GM19324 (cell line): Measurements from ENCODE around the gene GGCX.
"Not testable (repeated sequence)": the region's sequence is repeated elsewhere in the genome, so short reads cannot be mapped to it uniquely, and the experiment has no call there.

Source experiments
- ATAC-seq: cut with Tn5 transposase; IDR thresholded peaks from one replicate; pipeline ENCODE4 v1.9.1; 2021; ENCODE audit warnings: mild to moderate bottlenecking, moderate library complexity; ENCODE audit not compliant: unreplicated experiment, low FRiP score

The GGCX gene

DNA sequence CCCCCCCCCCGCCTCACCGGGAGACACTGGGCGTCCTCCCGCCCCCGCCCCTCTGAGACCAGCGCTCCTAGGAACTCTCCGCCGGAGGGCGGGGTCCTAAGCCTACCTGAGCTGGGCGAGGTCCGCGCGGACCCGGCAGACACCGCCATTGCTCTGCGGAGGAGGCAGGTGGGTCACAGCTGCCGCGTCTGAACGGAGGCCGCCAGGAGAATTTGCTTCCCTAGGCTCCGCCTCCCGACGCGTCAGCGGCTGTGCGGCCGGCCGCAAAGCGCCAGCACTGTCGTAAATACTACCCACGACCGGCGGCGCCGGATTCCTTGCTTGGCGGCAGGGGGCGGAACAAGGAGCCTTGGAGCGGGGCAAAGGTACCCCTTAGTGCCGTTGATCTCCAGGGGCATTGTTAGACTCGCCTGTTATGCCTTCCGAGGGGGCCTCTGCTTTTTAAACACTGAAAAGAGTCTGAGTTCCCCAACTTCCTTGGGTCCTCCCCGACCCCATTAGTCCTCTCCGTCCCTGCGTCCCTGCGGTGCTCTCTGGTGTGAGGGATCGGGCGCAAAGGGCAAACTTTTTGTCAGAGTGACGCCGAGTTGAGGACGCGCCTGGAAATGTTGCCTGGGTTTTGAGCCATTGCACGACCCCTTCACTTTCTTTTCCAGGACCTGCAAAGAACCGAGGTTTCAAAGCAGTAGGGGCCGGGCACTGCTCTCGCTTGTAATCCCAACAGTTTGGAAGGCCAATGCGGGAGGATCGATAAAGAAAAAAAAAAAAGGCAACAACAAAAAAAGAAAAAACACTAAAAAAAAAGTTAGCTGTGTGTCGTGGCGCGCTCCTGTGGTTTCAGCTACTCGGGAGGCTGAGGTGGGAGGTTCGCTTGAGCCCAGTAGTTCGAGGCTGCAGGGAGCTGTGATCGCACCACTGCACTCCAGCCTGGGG is at the start of gene GGCX:
TSS of gene GGCX (minus strand) at position 214 of the 933 bp plus-strand sequence. CDS start at position 149, 65 bp downstream.
- peak; percentile 88 for ATAC-seq

DNA sequence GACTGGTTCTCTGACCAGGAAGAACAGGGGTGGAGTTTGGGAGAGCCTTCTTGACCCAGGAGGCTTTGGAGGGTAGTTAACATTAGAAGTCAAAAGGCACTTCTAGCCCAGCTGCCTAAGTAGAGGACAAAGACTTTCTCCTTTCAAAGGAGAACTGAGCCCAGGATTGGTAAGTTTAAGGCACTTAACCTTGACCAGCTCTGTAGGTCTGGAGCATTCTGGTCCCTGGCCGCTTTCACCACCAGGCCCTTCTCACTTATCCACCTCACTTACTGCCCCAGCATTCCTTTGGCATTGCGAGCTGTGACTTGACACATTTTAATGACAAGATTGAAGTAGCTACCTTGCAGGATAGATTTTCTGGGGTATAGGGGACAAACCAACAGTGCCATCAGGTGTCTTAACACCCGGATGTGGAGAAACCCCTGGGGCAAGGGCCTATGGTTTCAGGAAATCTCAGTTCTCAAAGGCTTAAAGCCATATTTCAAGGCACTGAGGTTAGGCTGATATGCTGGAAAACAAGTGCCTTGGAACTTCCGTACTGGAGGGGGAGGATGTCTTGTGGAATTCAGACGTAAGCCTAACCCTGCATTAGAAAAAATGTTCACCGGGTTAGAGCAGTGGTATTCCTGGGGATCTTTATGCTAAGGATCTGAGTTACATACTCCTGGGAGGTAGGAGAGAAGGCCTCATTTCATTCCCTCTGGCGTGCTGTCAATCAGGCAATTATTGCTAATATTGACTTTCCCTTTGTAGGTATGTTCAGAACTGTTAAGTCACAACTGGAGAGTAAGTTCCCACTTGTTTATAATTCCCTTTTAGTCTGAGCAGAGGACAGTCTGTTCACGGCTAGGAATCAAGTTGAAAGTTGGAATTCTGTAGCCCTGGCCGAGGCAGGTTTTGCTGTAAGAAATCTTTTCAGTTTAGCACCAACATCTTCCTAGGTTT is 46.2 kb upstream of the GGCX start:
- ATAC-seq, result no peak

DNA sequence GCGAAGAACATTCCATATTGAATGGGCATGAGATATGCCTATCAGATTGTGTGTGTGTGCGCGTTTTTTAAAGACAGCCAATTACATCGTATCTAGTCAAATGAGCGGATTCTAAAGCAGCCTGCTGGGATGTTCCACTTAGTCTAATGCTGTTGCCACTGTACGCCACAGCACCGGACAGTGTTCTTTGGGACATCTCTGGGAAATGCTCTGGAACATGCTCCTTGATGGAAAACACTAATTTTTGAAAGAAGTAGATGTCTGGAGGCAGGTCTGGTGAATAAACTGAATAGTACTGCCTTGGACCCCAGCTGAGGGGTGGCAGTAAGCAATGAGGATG is 44.8 kb upstream of the GGCX start:
- ATAC-seq, result no peak

GRCh38 chr2:85605406-85606115 is 44.3 kb upstream of the GGCX start:
- no peak for ATAC-seq

DNA sequence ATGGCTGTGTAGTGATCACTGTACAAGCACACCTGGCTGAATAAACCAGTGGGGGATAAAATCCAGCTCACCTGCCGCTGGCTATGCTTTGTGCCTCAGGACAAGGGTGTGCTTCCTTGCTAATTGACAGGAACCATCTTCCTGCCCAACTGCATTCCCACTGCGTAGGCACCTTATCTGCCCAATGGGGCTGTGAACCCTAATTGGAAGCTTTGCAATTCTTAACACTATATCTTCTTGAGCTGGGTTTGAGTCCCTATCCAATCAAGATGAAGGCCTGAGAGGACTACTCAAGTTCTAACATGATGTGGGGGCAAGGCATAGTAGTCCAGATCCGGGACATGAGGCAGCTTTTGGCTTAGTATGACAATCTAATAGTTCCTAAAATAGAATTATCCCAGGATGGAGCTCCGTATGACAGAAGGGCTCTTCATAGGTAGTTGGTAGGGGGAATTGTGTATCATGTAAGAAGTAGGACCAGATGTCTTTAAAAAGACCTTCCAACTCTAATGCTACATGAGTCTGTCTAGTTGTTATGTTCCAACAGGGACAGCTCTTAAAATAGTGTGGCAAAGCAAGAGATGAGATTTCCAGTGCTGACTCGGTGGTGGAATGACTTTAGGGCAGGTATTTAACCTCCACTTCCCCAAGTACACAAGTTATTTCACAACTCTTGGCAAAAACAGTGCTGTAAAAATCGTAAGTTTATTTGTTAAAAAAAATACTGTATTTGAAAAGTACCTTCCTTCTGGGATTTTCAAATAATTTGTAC is 43.5 kb upstream of the GGCX start:
- ATAC-seq, result no peak

DNA sequence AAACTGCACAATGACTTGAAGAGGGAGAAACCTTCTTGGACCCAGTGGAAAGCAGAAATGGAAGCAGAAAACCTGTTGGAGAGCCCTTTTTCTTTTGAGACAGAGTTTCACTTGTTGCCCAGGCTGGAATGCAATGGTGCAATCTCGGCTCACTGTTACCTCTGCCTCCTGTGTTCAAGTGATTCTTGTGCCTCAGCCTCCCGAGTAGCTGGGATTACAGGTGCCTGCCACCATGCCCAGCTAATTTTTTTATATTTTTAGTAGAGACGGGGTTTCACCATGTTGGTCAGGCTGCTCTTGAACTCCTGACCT is 42.8 kb upstream of the GGCX start:
- not testable (repeated sequence) for ATAC-seq

DNA sequence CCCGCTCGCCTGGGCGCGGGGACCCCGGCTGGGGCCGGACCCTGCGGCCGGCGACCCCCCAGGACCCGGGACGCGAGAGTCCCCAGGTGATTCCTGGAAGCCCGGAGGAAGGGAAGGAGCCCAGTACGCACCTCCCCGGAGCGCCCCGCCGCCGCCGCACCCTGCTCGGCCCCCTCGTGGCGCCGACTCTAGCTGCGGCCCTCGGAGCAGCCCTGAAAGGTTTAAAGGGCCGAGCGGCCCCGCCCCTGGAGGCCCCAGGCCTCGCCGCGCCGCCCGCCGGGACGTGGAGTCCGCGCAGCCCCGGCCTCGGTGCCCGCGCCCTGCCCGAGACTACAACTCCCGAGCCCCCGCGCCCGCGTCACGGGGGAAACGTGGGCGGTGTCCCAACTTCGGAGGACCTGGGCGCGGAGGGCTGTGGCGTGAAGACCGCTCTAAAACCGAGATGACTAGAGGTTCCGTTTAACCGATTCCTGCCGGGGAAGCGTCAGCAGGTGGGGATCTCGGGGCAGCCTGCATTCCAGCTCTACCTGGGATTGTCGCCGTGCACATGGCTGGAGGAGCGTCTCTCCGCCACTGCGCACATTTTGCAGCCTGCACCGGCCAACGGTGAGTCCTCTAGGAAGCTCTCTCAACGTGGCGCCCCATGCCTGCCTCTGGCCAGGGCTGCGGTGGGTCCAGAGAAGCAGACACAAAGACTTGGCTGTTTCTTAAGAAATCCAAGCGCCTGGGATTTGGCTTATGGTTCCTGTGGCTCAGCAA is 41.4 kb upstream of the GGCX start, which contains the start of gene TMEM150A:
TSS of gene TMEM150A (minus strand) at position 223 of the 759 bp plus-strand sequence. CDS start 750 bp downstream, outside the sequence.
- peak; percentile 95 for ATAC-seq

- peak; percentile 63 for ATAC-seq
Measured at GRCh38 chr2:85601771-85602475, 40.6 kb upstream of the GGCX start.

DNA sequence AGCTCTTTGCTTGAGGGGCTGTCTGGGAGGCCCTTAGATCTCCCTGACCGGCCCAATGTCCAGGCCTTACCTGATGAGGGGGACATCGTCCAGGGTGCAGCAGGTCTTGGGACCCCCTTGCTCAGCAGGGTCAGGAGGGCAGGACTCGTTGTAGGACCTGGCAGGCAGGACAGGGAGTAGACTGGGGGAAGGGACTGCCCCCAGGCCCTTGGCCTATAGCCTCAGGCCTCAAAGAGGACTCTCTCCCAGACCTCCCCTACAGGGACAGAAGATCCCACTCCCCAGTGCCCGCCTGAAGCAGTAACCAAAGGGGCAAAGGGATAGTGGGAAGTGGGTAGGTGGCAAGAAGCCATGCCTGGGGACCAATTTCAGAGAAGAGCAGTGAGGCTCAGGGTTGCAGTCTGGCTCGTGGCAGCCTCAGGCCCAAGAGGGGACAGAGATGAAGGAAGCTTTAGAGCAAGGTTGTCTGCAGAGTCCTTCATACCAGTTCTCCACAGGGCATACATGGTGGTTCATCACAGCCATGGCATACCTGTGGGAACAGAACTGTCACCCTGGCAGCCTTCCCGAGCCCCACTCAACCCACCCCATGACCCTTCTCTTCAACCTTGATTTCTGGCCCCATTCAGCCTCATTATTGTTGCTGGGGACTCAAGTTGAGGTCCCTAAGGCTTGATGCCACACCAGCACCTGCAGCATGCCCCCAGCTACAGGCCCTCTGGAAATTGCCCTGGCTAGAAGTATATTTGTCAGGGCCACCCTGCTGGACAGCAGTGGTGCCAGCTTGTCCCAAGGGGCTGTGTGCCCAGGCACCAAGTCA is 39.9 kb upstream of the GGCX start:
- ATAC-seq, result no peak

GRCh38 chr2:85600235-85600575 is 38.9 kb upstream of the GGCX start:
- ATAC-seq, result no peak

DNA sequence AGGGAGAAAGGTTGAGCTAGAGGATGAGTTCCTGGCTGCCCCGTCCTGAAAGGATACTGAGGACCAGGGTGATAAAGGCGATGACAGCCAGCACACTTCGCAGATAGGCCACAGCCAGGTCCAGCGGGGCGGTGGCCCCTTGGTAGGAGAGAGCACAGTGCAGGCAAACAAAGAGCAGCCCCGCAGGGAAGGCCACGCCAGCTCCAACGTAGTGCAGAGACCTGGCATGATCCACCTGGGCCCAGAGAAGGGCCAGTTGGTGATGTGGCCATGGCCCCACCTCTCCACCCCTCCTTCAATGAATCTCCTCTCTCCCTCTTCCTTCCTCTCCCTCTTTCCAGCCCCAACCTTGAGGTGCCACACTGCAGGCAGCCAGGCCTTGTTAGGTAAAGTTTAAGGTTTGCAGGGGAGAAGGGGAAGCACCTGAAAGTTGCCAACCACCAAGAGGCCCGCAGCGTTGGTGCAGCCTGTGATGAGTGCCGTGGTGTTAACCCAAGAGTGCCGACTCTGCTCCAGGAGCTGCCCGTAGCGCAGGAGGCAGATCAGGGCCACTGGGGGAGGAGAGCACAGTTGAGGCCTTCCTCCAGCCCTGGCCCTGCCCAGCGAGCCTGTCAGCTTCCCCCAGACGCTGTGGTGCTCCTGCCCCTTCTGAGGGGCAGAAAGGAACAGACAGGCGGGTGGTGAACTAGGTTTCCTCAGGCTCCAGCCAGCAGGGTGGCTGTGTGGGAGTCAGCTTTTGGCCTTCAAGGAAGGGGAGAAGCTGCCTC is 38.4 kb upstream of the GGCX start:
- ATAC-seq, result no peak

DNA sequence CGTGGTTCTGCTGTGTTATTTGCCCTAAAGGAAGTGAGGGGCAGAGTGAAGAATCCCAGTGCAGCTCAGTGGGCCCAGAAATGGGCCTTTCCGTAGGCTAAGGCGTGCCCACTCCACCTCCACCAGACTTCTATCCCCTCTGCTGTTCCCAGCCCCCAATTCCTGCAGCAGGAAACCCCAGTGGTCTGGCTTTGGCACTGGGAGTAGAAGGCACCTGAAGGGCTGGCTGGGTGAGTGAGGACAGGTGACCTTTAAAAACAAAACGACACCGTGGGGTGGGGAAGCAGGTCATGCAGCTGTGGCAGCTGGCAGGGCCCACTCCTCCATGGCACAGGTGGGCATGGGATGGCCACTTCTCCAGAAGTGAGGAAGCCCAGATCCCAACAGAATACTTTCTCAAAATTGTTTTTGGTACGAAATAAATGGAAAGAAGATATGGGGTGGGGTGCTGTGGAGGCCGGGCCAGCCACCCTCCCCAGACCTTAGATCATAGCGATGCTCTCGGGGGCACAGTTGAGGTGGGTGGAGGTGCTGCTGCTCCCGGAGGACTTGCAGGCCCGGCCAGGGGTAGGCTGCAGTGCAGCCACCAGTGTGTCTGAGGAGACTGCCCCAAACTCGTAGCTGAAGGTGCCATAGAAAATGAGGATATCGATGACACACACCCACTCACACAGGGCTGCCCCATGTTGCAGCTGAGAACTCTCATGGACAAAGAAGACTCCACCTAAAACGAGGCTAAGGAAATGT is 37.5 kb upstream of the GGCX start:
- no peak for ATAC-seq

GRCh38 chr2:85597241-85597640 is 35.9 kb upstream of the GGCX start:
- no peak for ATAC-seq

DNA sequence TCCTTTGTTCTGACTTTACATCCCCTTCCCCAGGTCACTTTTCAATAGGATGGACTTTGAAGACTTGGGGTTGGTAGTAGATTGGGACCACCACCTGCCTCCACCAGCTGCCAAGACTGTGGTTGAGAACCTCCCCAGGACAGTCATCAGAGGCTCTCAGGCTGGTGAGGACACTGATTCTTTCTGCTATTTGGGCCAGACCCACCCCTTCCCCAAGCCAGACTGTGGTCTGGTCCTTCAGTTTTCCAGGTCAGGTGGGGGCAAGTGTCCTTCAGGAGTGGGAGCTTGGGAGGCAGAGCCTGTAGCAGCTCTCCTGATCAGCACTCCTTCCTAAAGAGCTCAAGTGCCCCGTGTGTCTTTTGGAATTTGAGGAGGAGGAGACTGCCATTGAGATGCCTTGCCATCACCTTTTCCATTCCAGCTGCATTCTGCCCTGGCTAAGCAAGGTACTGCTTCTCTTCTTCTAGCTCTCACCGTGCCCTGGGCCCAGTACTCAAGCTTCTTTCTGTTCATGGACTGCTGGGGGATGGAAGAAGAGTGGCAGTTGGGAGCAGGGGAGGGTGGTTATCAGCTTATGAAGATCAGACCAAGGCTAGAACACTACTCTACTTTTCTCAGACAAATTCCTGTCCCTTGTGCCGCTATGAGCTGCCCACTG is 35.3 kb upstream of the GGCX start:
- no peak for ATAC-seq

- ATAC-seq, result no peak
Measured at GRCh38 chr2:85596026-85596333, 34.7 kb upstream of the GGCX start.
